MM.1S (cell line): Measurements from ENCODE around the gene SEC16B.

Experiments
- CTCF ChIP-seq: fragments of 300-600 bp; sonication (generic); IDR thresholded peaks from 2 replicates; pipeline ENCODE4 v1.5.1; 2016; ENCODE audit warnings: antibody characterized with exemption, low read length, mixed read lengths
- EZH2 ChIP-seq: fragments of 300-600 bp; sonication (generic); optimal IDR thresholded peaks from 2 replicates; pipeline ENCODE3; 2017; ENCODE audit warnings: low read depth, mild to moderate bottlenecking, antibody characterized with exemption, low read length, mixed read lengths

GRCh38 chr1:177928952-177929351 lies 40.9 kb downstream of the SEC16B start:
- TF ChIP-seq CTCF = no peak
- no peak for TF ChIP-seq EZH2
